GM18867 (cell line): ENCODE data around the gene REEP5.

ENCODE experiments used
- ATAC-seq: cut with Tn5 transposase; IDR thresholded peaks from one replicate; pipeline ENCODE4 v1.9.1; 2021; ENCODE audit warnings: mild to moderate bottlenecking, moderate library complexity; ENCODE audit not compliant: unreplicated experiment

The REEP5 gene

GRCh38 chr5:112848116-112848811 is 73.8 kb downstream of the REEP5 start:
- ATAC-seq: peak; percentile 99

- no peak for ATAC-seq
Observed at GRCh38 chr5:112847306-112847705, 74.7 kb downstream of the REEP5 start.

- ATAC-seq: no peak
Observed at GRCh38 chr5:112846556-112846955, 75.5 kb downstream of the REEP5 start.

- ATAC-seq: no peak
Observed at GRCh38 chr5:112844489-112844888, 77.5 kb downstream of the REEP5 start.

- ATAC-seq: no peak
Observed at GRCh38 chr5:112833971-112834370, 88.1 kb downstream of the REEP5 start.

- no peak for ATAC-seq
Observed at GRCh38 chr5:112830378-112830777, 91.6 kb downstream of the REEP5 start.
